GM12873 (cell line): Measurements from ENCODE around the gene OPN3.

Experiments
- TF ChIP-seq, protein P1 (sequence below): IDR thresholded peaks from 2 replicates; pipeline ENCODE4 v1.5.1; 2012; ENCODE audit warnings: low read depth, mild to moderate bottlenecking, moderate library complexity, low read length, control low read depth; ENCODE audit not compliant: insufficient read depth; ENCODE audit errors: missing control alignments

The OPN3 gene

GRCh38 chr1:241615043-241615974 is 24.9 kb downstream of the OPN3 start:
- TF ChIP-seq, protein P1, sequence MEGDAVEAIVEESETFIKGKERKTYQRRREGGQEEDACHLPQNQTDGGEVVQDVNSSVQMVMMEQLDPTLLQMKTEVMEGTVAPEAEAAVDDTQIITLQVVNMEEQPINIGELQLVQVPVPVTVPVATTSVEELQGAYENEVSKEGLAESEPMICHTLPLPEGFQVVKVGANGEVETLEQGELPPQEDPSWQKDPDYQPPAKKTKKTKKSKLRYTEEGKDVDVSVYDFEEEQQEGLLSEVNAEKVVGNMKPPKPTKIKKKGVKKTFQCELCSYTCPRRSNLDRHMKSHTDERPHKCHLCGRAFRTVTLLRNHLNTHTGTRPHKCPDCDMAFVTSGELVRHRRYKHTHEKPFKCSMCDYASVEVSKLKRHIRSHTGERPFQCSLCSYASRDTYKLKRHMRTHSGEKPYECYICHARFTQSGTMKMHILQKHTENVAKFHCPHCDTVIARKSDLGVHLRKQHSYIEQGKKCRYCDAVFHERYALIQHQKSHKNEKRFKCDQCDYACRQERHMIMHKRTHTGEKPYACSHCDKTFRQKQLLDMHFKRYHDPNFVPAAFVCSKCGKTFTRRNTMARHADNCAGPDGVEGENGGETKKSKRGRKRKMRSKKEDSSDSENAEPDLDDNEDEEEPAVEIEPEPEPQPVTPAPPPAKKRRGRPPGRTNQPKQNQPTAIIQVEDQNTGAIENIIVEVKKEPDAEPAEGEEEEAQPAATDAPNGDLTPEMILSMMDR, result no peak

DNA sequence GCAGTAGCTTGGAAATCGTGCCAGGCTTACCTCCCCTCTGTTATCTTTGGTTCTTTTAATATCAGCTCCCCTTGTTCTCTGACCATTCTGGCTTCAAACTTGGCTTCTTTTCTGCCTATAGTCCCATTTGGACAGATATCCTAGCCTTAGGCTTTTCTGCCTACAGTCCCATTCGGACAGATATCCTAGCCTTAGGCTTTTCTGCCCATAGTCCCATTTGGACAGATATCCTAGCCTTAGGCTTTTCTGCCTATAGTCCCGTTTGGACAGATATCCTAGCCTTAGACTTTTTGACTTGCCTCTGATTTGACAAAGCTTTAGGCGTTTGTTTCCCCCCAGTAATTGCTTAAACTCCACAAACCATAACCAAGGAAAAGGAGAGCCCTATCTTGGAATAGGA is 25.6 kb downstream of the OPN3 start:
- TF ChIP-seq, protein P1, result no peak

DNA sequence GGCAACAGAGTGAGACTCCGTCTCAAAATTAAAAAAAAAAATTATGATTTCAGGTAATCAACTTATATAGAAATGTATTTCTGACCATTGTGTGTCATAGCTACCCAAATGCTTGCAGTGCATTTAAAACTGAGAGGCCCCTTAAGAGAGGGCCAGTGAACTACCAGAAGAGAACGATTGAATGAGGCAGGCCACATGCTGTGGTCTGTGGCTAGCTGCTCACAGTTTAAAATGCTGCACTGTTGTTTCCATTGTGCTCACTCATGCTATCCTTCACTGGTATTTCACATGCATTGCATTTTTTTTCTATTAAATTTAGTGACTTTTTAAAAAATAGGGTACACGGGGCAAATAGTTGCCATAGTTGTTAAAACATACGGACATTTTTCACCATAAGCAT is 26.0 kb downstream of the OPN3 start:
- TF ChIP-seq, protein P1, result no peak

GRCh38 chr1:241612533-241613477 is 27.4 kb downstream of the OPN3 start:
- TF ChIP-seq, protein P1, result no peak

DNA sequence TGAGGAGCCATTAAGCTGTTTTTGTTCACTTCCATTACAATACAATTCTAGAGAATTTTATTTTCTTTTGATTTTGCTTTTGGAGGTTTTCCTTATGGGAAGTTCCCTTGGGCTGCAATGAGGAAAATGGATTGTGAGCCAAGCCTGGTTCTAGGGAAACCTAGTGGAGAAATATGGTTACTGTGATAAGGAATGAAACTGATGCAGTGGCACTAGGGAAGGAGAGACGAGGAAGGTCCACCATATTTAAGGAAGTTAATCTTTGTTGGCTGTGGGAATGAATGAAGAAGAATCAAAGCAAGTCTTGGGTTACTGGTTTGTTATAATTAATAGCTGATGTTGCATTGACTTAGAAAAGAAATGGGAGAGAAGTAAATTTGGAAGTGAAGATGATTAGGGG is 28.4 kb downstream of the OPN3 start:
- TF ChIP-seq, protein P1, result no peak

- TF ChIP-seq, protein P1, result peak; percentile 56
These were observed 29.1 kb downstream of the OPN3 start for GRCh38 chr1:241611063-241611462.
